Naive B cell (primary cell): Measurements from ENCODE around the gene TMEM243. TPM values are rescaled to one million over a fixed set of nuclear protein-coding genes. Genes with fewer than 3 reads are reported as not detected.
"Not testable (repeated sequence)": the region's sequence is repeated elsewhere in the genome, so short reads cannot be mapped to it uniquely, and the experiment has no call there.

Experiments
- ATAC-seq, 2 donors: fragments of 150-1000 bp; cut with Tn5 transposase; 2 replicates each; pipeline ENCODE4 v1.10.0; 2021; ENCODE audit warnings: low read depth in 2 of 2, mild to moderate bottlenecking in 2 of 2, moderate library complexity in 2 of 2
- DNase-seq: peaks from one replicate; pipeline ENCODE4 v3.0.0; 2022
- H3K27ac Mint-ChIP-seq, 6 donors: one replicate each; pipeline ENCODE4 v1.8.0; 2020 to 2022; ENCODE audit warnings: mild to moderate bottlenecking in 6 of 6, mixed read lengths in 6 of 6, moderate library complexity in 5 of 6, inconsistent platforms in 2 of 6
- H3K27me3 Mint-ChIP-seq, 3 donors: one replicate each; pipeline ENCODE4 v1.8.0; 2021 to 2022; ENCODE audit warnings: mixed read lengths in 3 of 3, mild to moderate bottlenecking in 1 of 3
- H3K36me3 Mint-ChIP-seq, 2 donors: one replicate each; pipeline ENCODE4 v1.8.0; 2020 to 2022; ENCODE audit warnings: mixed read lengths in 2 of 2, inconsistent platforms in 1 of 2, mild to moderate bottlenecking in 1 of 2
- H3K4me1 Mint-ChIP-seq, 3 donors: one replicate each; pipeline ENCODE4 v1.8.0; 2020 to 2022; ENCODE audit warnings: mixed read lengths in 3 of 3, inconsistent platforms in 1 of 3, mild to moderate bottlenecking in 1 of 3, moderate library complexity in 1 of 3
- H3K4me3 Mint-ChIP-seq, 8 donors: one replicate each; pipeline ENCODE4 v1.8.0; 2020 to 2022; ENCODE audit warnings: mild to moderate bottlenecking in 8 of 8, mixed read lengths in 8 of 8, moderate library complexity in 8 of 8, inconsistent platforms in 2 of 8
- H3K9me3 Mint-ChIP-seq, 7 donors: one replicate each; pipeline ENCODE4 v1.8.0; 2020 to 2022; ENCODE audit warnings: mixed read lengths in 7 of 7, mild to moderate bottlenecking in 5 of 7, inconsistent platforms in 2 of 7, moderate library complexity in 1 of 7
- polyA plus RNA-seq, 6 donors: library from polyadenylated mRNA; unstranded; fragments of 300-500 nt; fragmentation: Illumina TruSeq; gene quantifications; one replicate each; pipeline ENCODE4 v1.2.3, GENCODE V29; 2021; ENCODE audit warnings: low read depth in 6 of 6

The TMEM243 gene
- polyA plus RNA-seq, 6 donors from 2014 or later = 135 to 209 (median 173) TPM

GRCh38 chr7:87220026-87220733, 648 bp upstream of the TMEM243 start:
- Mint-ChIP-seq H3K4me1 (peaks cover 22 to 44% (median 41%) of the 10 kb centered on the region in 3 donors), H3K4me3 (peak overlapping the region; percentile 97 to 100 (median 100)), H3K36me3 (no peaks in the 10 kb centered on the region), H3K9me3 (no peaks in the 10 kb centered on the region), H3K27me3 (no peaks in the 10 kb centered on the region), H3K27ac (peak overlapping the region; percentile 98 to 100 (median 100))
- ATAC-seq = peak; percentile 49 to 50
- DNase-seq = peak; percentile 88

DNA sequence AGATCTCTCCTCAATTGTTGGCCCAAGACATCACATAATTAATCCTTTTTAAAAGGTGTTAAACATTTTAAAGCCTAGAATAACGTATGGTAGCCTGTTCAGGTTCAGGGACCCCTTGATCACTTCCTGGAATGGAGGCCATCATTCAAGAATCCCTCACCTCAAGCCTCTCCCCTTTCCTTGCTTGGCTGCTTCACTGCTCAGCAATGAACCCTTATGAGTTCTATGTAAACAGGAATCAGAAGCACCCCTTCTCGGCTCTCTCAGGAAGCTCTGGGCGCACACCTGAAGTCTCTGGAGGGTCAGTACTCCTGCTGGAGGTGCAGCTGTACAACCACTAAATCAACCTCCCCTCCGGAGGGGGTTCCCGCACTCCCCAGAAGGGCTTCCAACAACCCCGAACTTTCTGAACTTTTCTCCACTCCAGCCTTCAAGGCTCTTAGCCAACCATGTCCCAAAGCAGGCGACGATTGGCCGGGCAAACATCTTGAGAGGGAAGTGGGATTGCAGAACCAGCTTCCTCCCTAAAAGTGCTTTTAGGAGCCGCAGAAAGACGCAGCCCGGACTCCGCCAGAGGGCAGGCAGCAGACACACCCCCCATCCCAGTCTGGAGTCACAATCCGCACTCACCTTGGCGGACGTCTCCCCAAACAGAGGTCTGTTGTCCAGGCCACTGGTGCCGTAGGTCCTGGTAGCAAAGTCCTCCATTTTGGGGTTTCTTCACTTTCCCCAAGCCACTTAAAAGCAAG, 562 bp downstream of the TMEM243 start:
- ATAC-seq (peak; percentile 21 to 28), DNase-seq (peak; percentile 71)
- Mint-ChIP-seq H3K36me3 (no peaks in the 10 kb centered on the region), H3K9me3 (no peaks in the 10 kb centered on the region), H3K27ac (peak overlapping the region; percentile 98 to 100 (median 100)), H3K4me1 (peaks cover 26 to 56% (median 46%) of the 10 kb centered on the region in 3 donors), H3K4me3 (peak overlapping the region; percentile 97 to 100 (median 100)), H3K27me3 (no peaks in the 10 kb centered on the region)

DNA sequence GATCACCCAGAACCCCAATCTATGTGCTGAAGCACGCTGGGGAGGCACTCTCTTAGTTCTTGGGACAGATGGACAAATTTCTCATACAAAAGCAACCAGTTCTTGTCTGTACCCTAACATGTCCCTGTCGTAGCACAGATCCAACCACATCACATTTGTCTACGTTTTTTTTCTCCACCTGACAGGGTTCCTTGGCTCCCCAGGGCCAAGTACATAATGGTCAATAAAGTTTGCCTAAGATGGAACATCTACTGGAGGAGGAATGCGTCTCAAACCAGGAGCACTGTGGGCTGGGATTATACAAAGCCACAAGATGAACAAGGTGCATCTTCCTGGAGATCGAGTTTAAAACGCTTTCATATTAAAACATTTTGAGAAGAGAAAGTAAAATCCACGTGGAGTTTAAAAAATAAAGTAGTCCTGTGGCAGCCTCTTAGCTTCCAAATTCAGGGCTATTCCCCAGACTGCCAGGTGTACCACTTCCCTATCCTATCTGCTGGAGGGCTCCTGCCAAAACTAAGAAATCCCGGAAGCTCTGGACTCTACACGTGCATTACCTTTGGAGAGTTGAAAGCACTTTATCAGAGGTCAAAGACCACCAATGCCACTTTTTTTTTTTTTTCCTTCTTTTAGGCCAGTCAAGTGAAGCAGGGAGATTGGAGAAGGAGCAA, 1.4 kb downstream of the TMEM243 start:
- Mint-ChIP-seq H3K9me3 (no peaks in the 10 kb centered on the region), H3K27ac (peak overlapping the region; percentile 98 to 100 (median 100)), H3K27me3 (no peaks in the 10 kb centered on the region), H3K36me3 (no peaks in the 10 kb centered on the region), H3K4me1 (peaks cover 32 to 65% (median 54%) of the 10 kb centered on the region in 3 donors), H3K4me3 (peak overlapping the region; percentile 97 to 100 (median 100))
- DNase-seq (no peak), ATAC-seq (no peak)

DNA sequence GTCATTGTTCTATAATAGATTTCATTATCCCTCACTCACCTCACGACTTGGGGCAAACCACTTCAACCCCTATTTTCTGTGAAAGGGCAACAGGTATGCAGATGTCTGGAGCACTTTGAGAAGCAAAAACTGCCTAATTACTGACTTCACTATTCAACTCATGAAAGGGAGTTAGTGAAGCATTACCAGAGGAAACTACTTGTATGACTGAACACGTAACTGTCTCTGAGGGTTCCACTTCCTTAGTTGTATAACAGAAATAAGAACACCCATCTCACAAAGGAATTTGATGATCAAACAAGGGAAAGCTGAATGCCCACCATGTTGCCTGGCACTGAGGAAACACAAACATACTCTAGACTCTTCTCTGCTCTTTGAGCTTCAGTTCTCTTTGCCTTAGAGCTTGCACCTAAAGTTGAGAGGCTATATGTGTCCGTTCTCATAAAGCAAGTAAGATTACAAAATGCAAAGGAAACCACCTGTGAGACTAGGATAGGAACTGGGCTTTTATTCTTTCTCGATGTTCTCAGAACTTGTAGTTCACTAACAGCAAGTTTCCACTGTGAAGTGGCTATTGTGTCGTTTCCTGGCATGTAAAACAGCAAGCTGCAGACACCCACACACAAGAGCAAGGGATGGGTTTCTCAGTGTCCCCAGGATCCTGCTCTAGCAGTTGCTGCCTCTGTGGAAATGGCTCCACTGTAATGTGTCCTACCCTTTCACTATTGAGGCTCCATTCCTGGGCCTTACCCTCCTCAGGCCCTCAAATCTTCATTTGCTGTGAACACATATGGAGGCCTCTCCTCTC, 2.6 kb downstream of the TMEM243 start:
- no peaks in the 10 kb centered on the region for H3K36me3 Mint-ChIP-seq
- no peaks in the 10 kb centered on the region for H3K27me3 Mint-ChIP-seq
- peak overlapping the region; percentile 98 to 100 (median 100) for H3K27ac Mint-ChIP-seq
- H3K9me3 Mint-ChIP-seq = no peaks in the 10 kb centered on the region
- peak; percentile 76 for DNase-seq
- peak overlapping the region; percentile 85 to 100 (median 100) for H3K4me3 Mint-ChIP-seq
- ATAC-seq = peak; percentile 47 to 51
- peaks cover 41 to 77% (median 66%) of the 10 kb centered on the region in 3 donors for H3K4me1 Mint-ChIP-seq

DNA sequence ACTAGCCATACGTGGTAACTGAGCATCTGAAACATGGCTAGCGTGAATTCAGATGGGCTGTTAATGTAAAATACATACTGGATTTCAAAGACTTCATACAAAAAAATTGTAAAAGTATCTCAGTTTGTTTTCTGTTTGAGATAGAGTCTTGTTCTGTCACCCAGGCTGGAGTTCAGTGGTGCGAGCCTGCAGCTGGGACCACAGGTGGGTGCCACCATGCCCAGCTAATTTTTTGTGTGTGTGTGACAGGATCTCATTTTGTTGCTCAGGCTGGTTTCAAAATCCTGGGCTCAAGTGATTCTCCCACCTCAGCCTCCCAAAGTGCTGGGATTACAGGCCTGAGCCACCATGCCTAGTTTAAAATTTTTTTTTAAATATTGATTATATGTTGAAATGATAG, 4.5 kb downstream of the TMEM243 start:
- Mint-ChIP-seq H3K4me3 (peak overlapping the region; percentile 42 to 97 (median 90)), H3K36me3 (peaks cover 0 to 4% of the 10 kb centered on the region in 2 donors), H3K9me3 (no peaks in the 10 kb centered on the region), H3K4me1 (peaks cover 56 to 88% (median 72%) of the 10 kb centered on the region in 3 donors), H3K27me3 (no peaks in the 10 kb centered on the region), H3K27ac (peak overlapping the region; percentile 1 to 100 (median 97))
- DNase-seq (peak; percentile 46), ATAC-seq (no peak)

DNA sequence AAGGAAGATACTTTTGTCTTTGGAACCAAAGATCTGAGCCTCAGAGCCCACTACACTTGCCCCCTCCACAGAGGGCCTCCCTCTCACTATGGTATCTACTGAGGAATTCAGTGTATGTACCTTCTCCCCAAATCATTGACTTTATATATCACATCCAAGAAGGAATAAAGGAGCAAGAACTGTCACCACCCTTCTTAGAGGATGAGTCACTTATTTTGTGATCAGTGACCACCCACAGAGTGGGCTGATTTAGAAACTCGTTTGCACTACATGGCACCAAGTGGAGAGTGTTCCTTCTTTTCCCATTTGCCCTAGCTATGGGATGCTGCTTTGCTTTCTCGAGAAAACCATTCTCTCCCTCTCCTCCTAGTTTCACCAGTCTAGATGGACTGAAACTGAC, 5.7 kb downstream of the TMEM243 start:
- peaks cover 66 to 98% (median 74%) of the 10 kb centered on the region in 3 donors for H3K4me1 Mint-ChIP-seq
- peak overlapping the region; percentile 84 to 98 (median 94) for H3K27ac Mint-ChIP-seq
- DNase-seq (no peak), ATAC-seq (no peak)
- H3K4me3 Mint-ChIP-seq = peak overlapping the region; percentile 71 to 97 (median 91)
- H3K36me3 Mint-ChIP-seq = peaks cover 8 to 15% of the 10 kb centered on the region in 2 donors
- H3K9me3 Mint-ChIP-seq = no peaks in the 10 kb centered on the region
- H3K27me3 Mint-ChIP-seq = no peaks in the 10 kb centered on the region

- Mint-ChIP-seq H3K27ac (peak overlapping the region; percentile 92 to 98 (median 96)), H3K36me3 (peaks cover 11 to 20% of the 10 kb centered on the region in 2 donors), H3K9me3 (peaks cover 0 to under 1% (median 0%) of the 10 kb centered on the region in 7 donors), H3K27me3 (no peaks in the 10 kb centered on the region), H3K4me1 (peaks cover 66 to 98% (median 74%) of the 10 kb centered on the region in 3 donors), H3K4me3 (peak overlapping the region; percentile 87 to 97 (median 92))
- ATAC-seq (no peak), DNase-seq (no peak)
Measured at GRCh38 chr7:87213252-87213651, 6.3 kb downstream of the TMEM243 start.

GRCh38 chr7:87212498-87212897, 7.0 kb downstream of the TMEM243 start:
- Mint-ChIP-seq H3K4me1 (peaks cover 69 to 98% (median 77%) of the 10 kb centered on the region in 3 donors), H3K36me3 (peaks cover 18 to 21% of the 10 kb centered on the region in 2 donors), H3K27me3 (no peaks in the 10 kb centered on the region), H3K4me3 (peak overlapping the region; percentile 87 to 97 (median 92)), H3K9me3 (peaks cover 0 to 8% (median 0%) of the 10 kb centered on the region in 7 donors), H3K27ac (peak overlapping the region in 5 of 6 donors; percentile 94 to 98 (median 97))
- ATAC-seq (peak in 1 of 2 donors; percentile 5), DNase-seq (peak; percentile 23)

GRCh38 chr7:87210506-87210905, 9.0 kb downstream of the TMEM243 start:
- Mint-ChIP-seq H3K4me3 (peak overlapping the region in 5 of 8 donors; percentile 30 to 70 (median 44)), H3K27ac (peak overlapping the region in 5 of 6 donors; percentile 15 to 90 (median 73))

DNA sequence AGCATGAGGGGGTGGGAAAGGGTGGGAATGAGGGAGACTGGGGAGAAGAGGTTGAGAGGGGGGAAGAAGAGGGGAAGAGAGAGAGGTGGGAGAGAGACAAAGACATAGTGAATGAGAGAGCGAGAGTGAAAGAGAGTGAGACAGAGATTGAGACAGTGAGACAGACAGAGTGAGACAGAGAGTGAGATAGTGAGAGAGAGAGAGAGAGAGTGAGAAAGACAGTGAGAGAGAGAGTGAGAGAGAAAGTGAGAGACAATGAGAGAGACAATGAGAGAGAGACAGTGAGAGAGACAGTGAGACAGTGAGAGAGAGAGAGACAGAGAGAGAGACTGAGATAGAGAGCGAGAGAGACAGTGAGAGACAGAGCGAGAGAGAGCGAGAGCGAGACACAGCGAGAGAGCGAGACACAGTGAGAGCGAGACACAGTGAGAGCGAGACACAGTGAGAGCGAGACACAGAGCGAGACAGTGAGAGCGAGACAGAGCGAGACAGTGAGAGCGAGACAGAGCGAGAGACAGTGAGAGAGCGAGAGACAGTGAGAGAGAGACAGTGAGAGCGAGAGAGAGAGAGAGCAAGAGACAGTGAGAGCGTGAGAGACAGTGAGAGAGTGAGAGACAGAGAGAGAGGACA, 10.1 kb downstream of the TMEM243 start:
- H3K27me3 Mint-ChIP-seq = no peaks in the 10 kb centered on the region
- peak overlapping the region; percentile 27 to 96 (median 78) for H3K27ac Mint-ChIP-seq
- no peak for DNase-seq
- H3K36me3 Mint-ChIP-seq = peaks cover 33 to 37% of the 10 kb centered on the region in 2 donors
- no peak for ATAC-seq
- peak overlapping the region; percentile 17 to 75 (median 56) for H3K4me3 Mint-ChIP-seq
- H3K9me3 Mint-ChIP-seq = peaks cover 4 to 28% (median 16%) of the 10 kb centered on the region in 7 donors
- H3K4me1 Mint-ChIP-seq = peaks cover 63 to 84% (median 77%) of the 10 kb centered on the region in 3 donors

More at GRCh38 chr7:87210506-87210905, 9.0 kb downstream of the TMEM243 start:
- DNase-seq (no peak), ATAC-seq (no peak)
- H3K27me3 Mint-ChIP-seq = no peaks in the 10 kb centered on the region
- H3K4me1 Mint-ChIP-seq = peaks cover 63 to 89% (median 73%) of the 10 kb centered on the region in 3 donors
- peaks cover 29 to 32% of the 10 kb centered on the region in 2 donors for H3K36me3 Mint-ChIP-seq
- H3K9me3 Mint-ChIP-seq = peaks cover 3 to 18% (median 10%) of the 10 kb centered on the region in 7 donors

- DNase-seq = no peak
- Mint-ChIP-seq H3K4me1 (peaks cover 61 to 82% (median 77%) of the 10 kb centered on the region in 3 donors), H3K9me3 (peaks cover 8 to 40% (median 24%) of the 10 kb centered on the region in 7 donors), H3K27ac (peak overlapping the region in 2 of 6 donors; percentile 81 to 82), H3K4me3 (peak overlapping the region in 3 of 8 donors; percentile 25 to 44 (median 34)), H3K27me3 (no peaks in the 10 kb centered on the region), H3K36me3 (peaks cover 42 to 52% of the 10 kb centered on the region in 2 donors)
- no peak for ATAC-seq
Measured at GRCh38 chr7:87206361-87206760, 13.2 kb downstream of the TMEM243 start.

GRCh38 chr7:87205701-87206100, 13.8 kb downstream of the TMEM243 start:
- Mint-ChIP-seq H3K36me3 (peaks cover 42 to 52% of the 10 kb centered on the region in 2 donors), H3K4me1 (peaks cover 55 to 81% (median 78%) of the 10 kb centered on the region in 3 donors)
- not testable (repeated sequence) for ATAC-seq

More at GRCh38 chr7:87205701-87206100, 13.8 kb downstream of the TMEM243 start:
- Mint-ChIP-seq H3K27ac (peak overlapping the region in 4 of 6 donors; percentile 64 to 90 (median 74)), H3K4me3 (peak overlapping the region in 3 of 8 donors; percentile 2 to 30 (median 29)), H3K9me3 (peaks cover 8 to 40% (median 24%) of the 10 kb centered on the region in 7 donors)
- not testable (repeated sequence) for H3K27me3 Mint-ChIP-seq, DNase-seq
